Osteocyte (in vitro differentiated cells): Measurements from ENCODE around the gene GJB5. TPM values are rescaled to one million over a fixed set of nuclear protein-coding genes. Genes with fewer than 3 reads are reported as not detected.

Experiments used
- DNase-seq: peaks from one replicate; pipeline ENCODE4 v3.0.0; 2021; ENCODE audit warnings: mixed read lengths; ENCODE audit not compliant: unreplicated experiment; ENCODE audit errors: extremely low spot score
- H3K27ac Mint-ChIP-seq: one replicate; pipeline ENCODE4 v1.8.0; 2021; ENCODE audit warnings: mild to moderate bottlenecking, mixed read lengths; ENCODE audit not compliant: unreplicated experiment
- H3K27me3 Mint-ChIP-seq: one replicate; pipeline ENCODE4 v1.8.0; 2021; ENCODE audit warnings: mixed read lengths; ENCODE audit not compliant: unreplicated experiment
- H3K36me3 Mint-ChIP-seq: one replicate; pipeline ENCODE4 v1.8.0; 2021; ENCODE audit warnings: mixed read lengths; ENCODE audit not compliant: unreplicated experiment
- H3K4me1 Mint-ChIP-seq: one replicate; pipeline ENCODE4 v1.8.0; 2021; ENCODE audit warnings: mixed read lengths; ENCODE audit not compliant: unreplicated experiment
- H3K4me3 Mint-ChIP-seq: one replicate; pipeline ENCODE4 v1.8.0; 2021; ENCODE audit warnings: mild to moderate bottlenecking, moderate library complexity, mixed read lengths; ENCODE audit not compliant: unreplicated experiment
- H3K9me3 Mint-ChIP-seq: one replicate; pipeline ENCODE4 v1.8.0; 2021; ENCODE audit warnings: mixed read lengths; ENCODE audit not compliant: unreplicated experiment
- long read RNA-seq: library from polyadenylated mRNA; unstranded; transcript quantifications from one replicate; pipeline ENCODE4 v2.0.0, GENCODE V29; 2021
- total RNA-seq: library from RNA; stranded (reverse); gene quantifications from 2 replicates; pipeline ENCODE4 v1.2.1, GENCODE V29; 2021
- TF ChIP-seq, protein P1 (sequence below): fragments of 200-600 bp; sonication (generic); IDR thresholded peaks from 2 replicates; pipeline ENCODE4 v1.5.0; 2021; ENCODE audit warnings: antibody characterized with exemption, mild to moderate bottlenecking, moderate library complexity

The GJB5 gene
- not detected in 2 replicates for total RNA-seq
- long read RNA-seq: 0 reads

DNA sequence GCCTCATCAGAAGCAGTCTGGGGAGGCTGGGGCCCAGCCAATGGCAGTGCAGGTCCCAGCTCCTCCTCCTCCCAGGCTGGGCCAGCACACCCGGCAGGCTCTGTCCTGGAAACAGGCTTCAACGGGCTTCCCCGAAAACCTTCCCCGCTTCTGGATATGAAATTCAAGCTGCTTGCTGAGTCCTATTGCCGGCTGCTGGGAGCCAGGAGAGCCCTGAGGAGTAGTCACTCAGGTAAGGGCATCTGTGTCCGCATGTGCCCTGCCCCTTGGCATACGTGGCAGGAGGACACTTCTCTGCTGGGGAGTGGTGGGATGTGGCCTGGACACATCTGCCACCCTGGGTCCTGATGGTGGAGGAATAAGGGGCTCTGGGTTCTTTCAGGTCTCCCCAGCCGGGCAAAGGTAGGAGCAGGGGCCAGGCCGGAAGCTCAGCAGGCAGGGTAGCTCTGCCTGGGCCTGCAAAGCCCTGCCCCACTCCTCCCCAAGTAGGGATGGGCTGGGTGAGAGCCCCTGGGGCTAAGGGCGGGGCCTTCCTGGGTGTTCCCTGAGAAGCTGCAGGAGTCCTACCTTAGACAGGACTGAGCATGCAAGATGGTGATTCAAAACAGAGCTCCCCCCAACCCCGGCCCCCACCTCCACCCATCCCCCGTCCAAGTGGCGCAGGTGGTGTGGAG lies at the start of gene GJB5:
Gene GJB5, plus strand, starts transcription at position 84 of the 674 bp plus-strand sequence. CDS start 2,284 bp downstream, outside the sequence.
- Mint-ChIP-seq H3K9me3 (peaks cover 5% of the 10 kb centered on the region), H3K27ac (no peak within 1 kb of the TSS), H3K36me3 (no peaks in the 10 kb centered on the region), H3K27me3 (no peaks in the 10 kb centered on the region), H3K4me3 (no peak within 1 kb of the TSS), H3K4me1 (no peaks in the 10 kb centered on the region)
- no peak for DNase-seq
- TF ChIP-seq, protein P1, sequence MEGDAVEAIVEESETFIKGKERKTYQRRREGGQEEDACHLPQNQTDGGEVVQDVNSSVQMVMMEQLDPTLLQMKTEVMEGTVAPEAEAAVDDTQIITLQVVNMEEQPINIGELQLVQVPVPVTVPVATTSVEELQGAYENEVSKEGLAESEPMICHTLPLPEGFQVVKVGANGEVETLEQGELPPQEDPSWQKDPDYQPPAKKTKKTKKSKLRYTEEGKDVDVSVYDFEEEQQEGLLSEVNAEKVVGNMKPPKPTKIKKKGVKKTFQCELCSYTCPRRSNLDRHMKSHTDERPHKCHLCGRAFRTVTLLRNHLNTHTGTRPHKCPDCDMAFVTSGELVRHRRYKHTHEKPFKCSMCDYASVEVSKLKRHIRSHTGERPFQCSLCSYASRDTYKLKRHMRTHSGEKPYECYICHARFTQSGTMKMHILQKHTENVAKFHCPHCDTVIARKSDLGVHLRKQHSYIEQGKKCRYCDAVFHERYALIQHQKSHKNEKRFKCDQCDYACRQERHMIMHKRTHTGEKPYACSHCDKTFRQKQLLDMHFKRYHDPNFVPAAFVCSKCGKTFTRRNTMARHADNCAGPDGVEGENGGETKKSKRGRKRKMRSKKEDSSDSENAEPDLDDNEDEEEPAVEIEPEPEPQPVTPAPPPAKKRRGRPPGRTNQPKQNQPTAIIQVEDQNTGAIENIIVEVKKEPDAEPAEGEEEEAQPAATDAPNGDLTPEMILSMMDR: no peak

DNA sequence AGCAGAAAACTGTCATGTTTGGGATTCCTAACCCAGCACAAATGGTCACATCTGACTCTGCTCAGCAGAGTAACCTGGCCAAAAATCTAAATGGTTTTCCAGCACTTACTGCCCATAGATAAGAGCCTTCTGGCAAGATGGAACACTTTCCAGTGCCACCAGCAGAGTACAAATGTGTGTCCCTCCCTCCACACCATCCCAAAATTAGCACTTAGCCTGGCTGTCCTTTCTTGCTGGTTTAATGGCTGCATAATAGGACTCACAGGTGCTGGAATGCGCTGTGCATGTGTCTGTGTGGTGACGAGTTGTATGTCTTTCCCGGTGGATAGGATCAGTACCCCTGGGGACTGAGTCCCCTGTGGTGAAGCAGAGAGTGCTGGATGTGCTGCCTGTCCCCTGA lies 49.8 kb upstream of the GJB5 start:
- Mint-ChIP-seq H3K27ac (no peak overlapping the region), H3K4me3 (no peak overlapping the region), H3K36me3 (no peaks in the 10 kb centered on the region), H3K27me3 (no peaks in the 10 kb centered on the region), H3K4me1 (no peaks in the 10 kb centered on the region), H3K9me3 (peaks cover 16% of the 10 kb centered on the region)
- DNase-seq: no peak
- TF ChIP-seq, protein P1: no peak

DNA sequence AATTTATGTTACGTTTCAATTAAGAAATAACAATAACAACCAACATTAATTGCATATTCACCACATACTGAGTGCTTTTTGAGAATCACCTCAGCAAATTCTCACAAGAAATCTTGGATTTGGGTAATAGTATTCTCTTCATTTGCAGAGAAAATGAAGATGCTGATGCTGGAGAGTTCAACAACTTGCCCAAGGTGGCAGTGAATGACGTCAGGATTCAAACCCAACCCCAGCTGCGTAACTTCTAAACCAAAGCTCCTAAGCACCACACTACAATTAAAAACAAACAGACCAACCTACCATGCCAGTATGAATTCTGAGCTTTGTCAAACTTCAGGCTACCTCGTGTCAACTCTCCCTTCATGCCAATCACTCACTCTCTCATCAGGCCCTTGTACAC lies 46.7 kb upstream of the GJB5 start:
- H3K27me3 Mint-ChIP-seq: no peaks in the 10 kb centered on the region
- no peak for DNase-seq

DNA sequence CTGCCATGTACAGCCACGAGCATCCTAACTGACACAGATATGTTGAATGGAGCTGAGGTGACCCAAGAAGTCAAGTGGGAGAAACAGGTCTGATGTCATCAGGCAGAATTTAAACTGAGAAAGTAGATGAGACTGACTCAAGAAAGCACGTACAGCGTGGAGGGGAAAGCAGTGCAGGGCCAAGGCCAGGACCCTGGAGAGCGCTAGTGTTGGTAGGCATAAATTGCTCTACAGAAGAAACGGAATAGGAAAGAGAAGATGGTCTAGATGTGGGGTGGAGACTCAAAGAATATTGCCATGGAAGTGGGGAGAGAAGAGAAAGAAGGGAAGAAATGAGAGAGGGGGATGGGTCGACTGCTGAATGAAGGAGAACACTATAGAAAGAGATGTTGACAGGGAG lies 45.3 kb upstream of the GJB5 start:
- Mint-ChIP-seq H3K4me1 (no peaks in the 10 kb centered on the region), H3K4me3 (no peak overlapping the region), H3K27me3 (no peaks in the 10 kb centered on the region), H3K36me3 (no peaks in the 10 kb centered on the region), H3K9me3 (peaks cover 22% of the 10 kb centered on the region), H3K27ac (no peak overlapping the region)
- TF ChIP-seq, protein P1: no peak
- DNase-seq: no peak

More for the DNA sequence above, 46.7 kb upstream of the GJB5 start:
- no peaks in the 10 kb centered on the region for H3K4me1 Mint-ChIP-seq
- peaks cover 22% of the 10 kb centered on the region for H3K9me3 Mint-ChIP-seq
- no peak overlapping the region for H3K4me3 Mint-ChIP-seq
- TF ChIP-seq, protein P1: no peak
- H3K27ac Mint-ChIP-seq: no peak overlapping the region
- H3K36me3 Mint-ChIP-seq: no peaks in the 10 kb centered on the region

DNA sequence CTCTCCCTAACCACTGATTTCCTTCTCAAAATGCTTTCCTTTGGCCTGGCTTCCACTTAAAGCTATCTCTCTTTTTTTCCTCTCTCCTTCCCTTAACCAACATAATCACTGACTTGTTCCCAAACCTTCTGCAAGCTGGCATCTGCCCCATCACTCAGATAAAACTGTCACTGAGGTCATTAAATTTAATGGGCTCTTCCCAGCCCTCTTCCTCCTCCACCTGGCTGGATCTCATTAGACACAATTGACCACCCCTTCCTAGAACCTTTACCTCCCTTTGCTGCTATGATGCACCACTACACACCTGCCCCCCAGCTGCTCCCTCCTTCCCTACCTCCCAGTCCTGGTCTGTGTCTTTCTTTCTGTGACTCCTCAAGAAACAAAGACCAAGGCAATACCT lies 44.0 kb upstream of the GJB5 start:
- H3K36me3 Mint-ChIP-seq: no peaks in the 10 kb centered on the region
- no peaks in the 10 kb centered on the region for H3K4me1 Mint-ChIP-seq
- H3K27me3 Mint-ChIP-seq: no peaks in the 10 kb centered on the region
- TF ChIP-seq, protein P1: no peak
- peaks cover 22% of the 10 kb centered on the region for H3K9me3 Mint-ChIP-seq
- DNase-seq: no peak
- no peak overlapping the region for H3K4me3 Mint-ChIP-seq
- H3K27ac Mint-ChIP-seq: no peak overlapping the region
